Measurements from ENCODE around the gene ANKRD53.

GRCh38 chr2:70960833-70961647, 17.4 kb upstream of the ANKRD53 start:
- TF ChIP-seq CTCF (IDR thresholded peaks at IDR 0.05) (no peak), POLR2A (IDR thresholded peaks at IDR 0.05) (no peak), EP300 (IDR thresholded peaks at IDR 0.05) (no peak)

Measured in gastroesophageal sphincter (tissue), 3 donors.